A673 (cell line): ENCODE measurements around the gene GPR157.

Experiments
- EZH2 ChIP-seq: fragments of 200-600 bp; sonication (generic); IDR thresholded peaks from 2 replicates; pipeline ENCODE4 v1.6.1; 2017; ENCODE audit warnings: borderline replicate concordance, low read depth, mild to moderate bottlenecking, mixed read lengths, antibody characterized with exemption, low read length; ENCODE audit not compliant: poor library complexity, severe bottlenecking
- TF ChIP-seq, protein P1 (sequence below): fragments of 300-800, 200-600 bp; sonication (generic); conservative IDR thresholded peaks from 2 replicates; pipeline ENCODE4 v1.5.1; 2017; ENCODE audit warnings: low read depth, mild to moderate bottlenecking, antibody characterized with exemption, low read length, moderate library complexity, mixed read lengths

- TF ChIP-seq, protein P1, sequence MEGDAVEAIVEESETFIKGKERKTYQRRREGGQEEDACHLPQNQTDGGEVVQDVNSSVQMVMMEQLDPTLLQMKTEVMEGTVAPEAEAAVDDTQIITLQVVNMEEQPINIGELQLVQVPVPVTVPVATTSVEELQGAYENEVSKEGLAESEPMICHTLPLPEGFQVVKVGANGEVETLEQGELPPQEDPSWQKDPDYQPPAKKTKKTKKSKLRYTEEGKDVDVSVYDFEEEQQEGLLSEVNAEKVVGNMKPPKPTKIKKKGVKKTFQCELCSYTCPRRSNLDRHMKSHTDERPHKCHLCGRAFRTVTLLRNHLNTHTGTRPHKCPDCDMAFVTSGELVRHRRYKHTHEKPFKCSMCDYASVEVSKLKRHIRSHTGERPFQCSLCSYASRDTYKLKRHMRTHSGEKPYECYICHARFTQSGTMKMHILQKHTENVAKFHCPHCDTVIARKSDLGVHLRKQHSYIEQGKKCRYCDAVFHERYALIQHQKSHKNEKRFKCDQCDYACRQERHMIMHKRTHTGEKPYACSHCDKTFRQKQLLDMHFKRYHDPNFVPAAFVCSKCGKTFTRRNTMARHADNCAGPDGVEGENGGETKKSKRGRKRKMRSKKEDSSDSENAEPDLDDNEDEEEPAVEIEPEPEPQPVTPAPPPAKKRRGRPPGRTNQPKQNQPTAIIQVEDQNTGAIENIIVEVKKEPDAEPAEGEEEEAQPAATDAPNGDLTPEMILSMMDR, result no peak
- no peak for TF ChIP-seq EZH2
Observed at GRCh38 chr1:9066945-9067807, 61.7 kb downstream of the GPR157 start.
